Testis (tissue), 2 donors: ENCODE measurements around the gene ADCY6.

Source experiments
- POLR2A ChIP-seq: fragments of 450-650 bp; IDR thresholded peaks from one replicate; pipeline ENCODE4 v1.6.1; 2017; ENCODE audit warnings: antibody characterized with exemption, mild to moderate bottlenecking, moderate library complexity
- TF ChIP-seq, protein P1 (sequence below), 3 experiments: fragments of 450-650 bp in 2 of 3; fragments of 200-600 bp in 1 of 3; sonication (generic) in 1 of 3; IDR thresholded peaks; one replicate each; pipeline ENCODE4 v1.5.1; 2016 to 2019; ENCODE audit warnings: antibody characterized with exemption in 3 of 3, mild to moderate bottlenecking in 2 of 3, moderate library complexity in 1 of 3

DNA sequence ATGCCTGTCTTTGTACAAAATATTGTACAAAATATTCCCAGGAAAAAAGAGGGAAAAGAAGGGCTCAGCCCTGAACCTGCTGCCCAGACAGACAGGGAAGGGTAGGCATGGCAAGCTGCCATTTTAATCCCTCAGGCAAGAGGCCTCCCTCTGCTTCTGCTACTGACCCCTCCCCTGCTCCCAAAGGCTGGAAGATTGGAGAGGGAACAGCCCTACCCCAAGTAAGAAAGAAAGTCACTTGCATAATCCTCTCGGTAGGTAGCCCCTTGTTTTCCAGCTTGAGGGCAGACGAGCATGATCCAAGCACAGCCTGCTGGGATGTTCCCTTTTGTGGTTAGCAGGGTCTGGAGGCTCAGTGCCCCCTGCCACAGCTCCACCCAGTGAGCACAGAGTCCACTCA lies 20.7 kb downstream of the ADCY6 start:
- TF ChIP-seq, protein P1, sequence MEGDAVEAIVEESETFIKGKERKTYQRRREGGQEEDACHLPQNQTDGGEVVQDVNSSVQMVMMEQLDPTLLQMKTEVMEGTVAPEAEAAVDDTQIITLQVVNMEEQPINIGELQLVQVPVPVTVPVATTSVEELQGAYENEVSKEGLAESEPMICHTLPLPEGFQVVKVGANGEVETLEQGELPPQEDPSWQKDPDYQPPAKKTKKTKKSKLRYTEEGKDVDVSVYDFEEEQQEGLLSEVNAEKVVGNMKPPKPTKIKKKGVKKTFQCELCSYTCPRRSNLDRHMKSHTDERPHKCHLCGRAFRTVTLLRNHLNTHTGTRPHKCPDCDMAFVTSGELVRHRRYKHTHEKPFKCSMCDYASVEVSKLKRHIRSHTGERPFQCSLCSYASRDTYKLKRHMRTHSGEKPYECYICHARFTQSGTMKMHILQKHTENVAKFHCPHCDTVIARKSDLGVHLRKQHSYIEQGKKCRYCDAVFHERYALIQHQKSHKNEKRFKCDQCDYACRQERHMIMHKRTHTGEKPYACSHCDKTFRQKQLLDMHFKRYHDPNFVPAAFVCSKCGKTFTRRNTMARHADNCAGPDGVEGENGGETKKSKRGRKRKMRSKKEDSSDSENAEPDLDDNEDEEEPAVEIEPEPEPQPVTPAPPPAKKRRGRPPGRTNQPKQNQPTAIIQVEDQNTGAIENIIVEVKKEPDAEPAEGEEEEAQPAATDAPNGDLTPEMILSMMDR (IDR thresholded peaks at IDR 0.05), result no peak
- TF ChIP-seq POLR2A, result no peak
